ENCODE measurements around the gene FAM184A. TPM values are rescaled to one million over a fixed set of nuclear protein-coding genes. Genes with fewer than 3 reads are reported as not detected.
A peak's percentile ranks its signal among the peaks of the same experiment; 100 is the strongest.

FAM184A gene
- total and polyA plus RNA-seq, 2 of the 13 experiments (the other 11 are each of a cell fraction or from before 2014, with no cell fraction given) = 7.0 to 18.0 TPM

- TF ChIP-seq ZBTB26 (CRISPR knock-in tag; IDR thresholded peaks at IDR 0.05; ENCODE audit: borderline replicate concordance) (no peak), JDP2 (CRISPR knock-in tag; IDR thresholded peaks at IDR 0.05; ENCODE audit: borderline replicate concordance) (no peak; the same call in 1 of the 2 replicates), SP2 (CRISPR knock-in tag; IDR thresholded peaks at IDR 0.05) (0 out of 2 replicates have a peak, but pooled peaks have one; percentile 22), IKZF1 (IDR thresholded peaks at IDR 0.05) (no peak), FOSL2 (CRISPR knock-in tag; IDR thresholded peaks at IDR 0.05) (peak; percentile 45), ZNF264 (CRISPR knock-in tag; IDR thresholded peaks at IDR 0.05) (peak; percentile 51; the same call in 1 of the 2 replicates), SMYD3 (CRISPR knock-in tag; IDR thresholded peaks at IDR 0.05) (no peak; the same call in 1 of the 2 replicates), PRPF4 (IDR thresholded peaks at IDR 0.05; ENCODE audit: low read depth, low read length, poor library complexity, severe bottlenecking) (no peak), ZNF331 (CRISPR knock-in tag; IDR thresholded peaks at IDR 0.05) (peak; percentile 44; the same call in 1 of the 2 replicates), ZFP36L2 (CRISPR knock-in tag; IDR thresholded peaks at IDR 0.05) (no peak), EHMT2 (IDR thresholded peaks at IDR 0.05; ENCODE audit: borderline replicate concordance, low read depth, low read length) (no peak), IKZF4 (CRISPR knock-in tag; IDR thresholded peaks at IDR 0.05; ENCODE audit: borderline replicate concordance, low read depth, not compliant biosample characterization) (no peak), ZNF207 (IDR thresholded peaks at IDR 0.05; ENCODE audit: borderline replicate concordance) (no peak), TFAP4 (IDR thresholded peaks at IDR 0.05; ENCODE audit: borderline replicate concordance, low read depth) (0 out of 2 replicates have a peak, but pooled peaks have one; percentile 43), ZBTB44 (CRISPR knock-in tag; IDR thresholded peaks at IDR 0.05) (no peak), ZNF558 (CRISPR knock-in tag; IDR thresholded peaks at IDR 0.05; ENCODE audit: borderline replicate concordance) (peak; percentile 18; the same call in 1 of the 2 replicates), ATF4 (CRISPR knock-in tag; IDR thresholded peaks at IDR 0.05) (peak in 1 of 2 experiments; percentile 50; a peak in 1 of 4 replicates), CC2D1A (CRISPR knock-in tag; IDR thresholded peaks at IDR 0.05) (no peak), ZNF180 (CRISPR knock-in tag; IDR thresholded peaks at IDR 0.05; ENCODE audit: borderline replicate concordance, low read depth) (no peak), ZNF850 (CRISPR knock-in tag; conservative IDR thresholded peaks at IDR 0.05) (no peak), SPEN (CRISPR knock-in tag; IDR thresholded peaks at IDR 0.05; ENCODE audit: low read depth) (peak; percentile 65), ZSCAN9 (CRISPR knock-in tag; IDR thresholded peaks at IDR 0.05; ENCODE audit: borderline replicate concordance) (no peak; the same call in 1 of the 2 replicates), ZFX (CRISPR knock-in tag; IDR thresholded peaks at IDR 0.05; ENCODE audit: low read depth) (no peak), ZNF550 (CRISPR knock-in tag; IDR thresholded peaks at IDR 0.05; ENCODE audit: borderline replicate concordance) (peak; percentile 56; the same call in 1 of the 2 replicates), BRCA1 (CRISPR knock-in tag; IDR thresholded peaks at IDR 0.05) (no peak), RBFOX2 (IDR thresholded peaks at IDR 0.05; ENCODE audit: low read depth, low read length) (peak; percentile 58)
Observed at GRCh38 chr6:119078376-119079282, at the start of gene FAM184A (continued).
